Stimulated activated effector memory CD8-positive, alpha-beta T cell treated with anti-CD3 and anti-CD28 coated beads, Interleukin-12 subunit alpha, Interleukin-12 subunit beta, amount 100 ng/mL, for 72 hours (primary cell): ENCODE data around the gene HSF2.
A peak's percentile ranks its signal among the peaks of the same experiment; 100 is the strongest.

Source experiments
- ATAC-seq: fragments of 150-1000 bp; cut with Tn5 transposase; 2 replicates; pipeline ENCODE4 v1.10.0; 2021
- DNase-seq, 2 donors: peaks; one replicate each; pipeline ENCODE4 v3.0.0; 2021 to 2022; ENCODE audit warnings: low spot score in 2 of 2
- H3K27ac Mint-ChIP-seq: one replicate; pipeline ENCODE4 v1.8.0; 2022; ENCODE audit warnings: mild to moderate bottlenecking, mixed read lengths
- H3K36me3 Mint-ChIP-seq: one replicate; pipeline ENCODE4 v1.8.0; 2022; ENCODE audit warnings: mild to moderate bottlenecking, mixed read lengths
- H3K4me1 Mint-ChIP-seq: one replicate; pipeline ENCODE4 v1.8.0; 2022; ENCODE audit warnings: mixed read lengths
- H3K4me3 Mint-ChIP-seq: one replicate; pipeline ENCODE4 v1.8.0; 2022; ENCODE audit warnings: mild to moderate bottlenecking, mixed read lengths
- H3K9me3 Mint-ChIP-seq: one replicate; pipeline ENCODE4 v1.8.0; 2022; ENCODE audit warnings: mixed read lengths

The HSF2 gene

GRCh38 chr6:122399348-122400120, at the start of gene HSF2:
Gene HSF2 (plus strand): TSS chr6:122399652. CDS start chr6:122399738, 86 bp downstream.
- Mint-ChIP-seq H3K27ac (peak within 1 kb of the TSS; percentile 95), H3K4me1 (peaks cover 22% of the 10 kb centered on the region), H3K9me3 (no peaks in the 10 kb centered on the region), H3K4me3 (peak within 1 kb of the TSS; percentile 89), H3K36me3 (peaks cover 6% of the 10 kb centered on the region)
- ATAC-seq, result peak; percentile 98
- DNase-seq, result peak; percentile 70 to 92

- Mint-ChIP-seq H3K4me1 (no peaks in the 10 kb centered on the region), H3K9me3 (no peaks in the 10 kb centered on the region), H3K36me3 (no peaks in the 10 kb centered on the region), H3K27ac (no peak overlapping the region), H3K4me3 (no peak overlapping the region)
- DNase-seq, result no peak
- no peak for ATAC-seq
These were observed 46.3 kb upstream of the HSF2 start for GRCh38 chr6:122352981-122353664.

- no peak for DNase-seq
- Mint-ChIP-seq H3K4me1 (no peaks in the 10 kb centered on the region), H3K9me3 (no peaks in the 10 kb centered on the region), H3K36me3 (no peaks in the 10 kb centered on the region), H3K4me3 (no peak overlapping the region), H3K27ac (no peak overlapping the region)
- ATAC-seq, result no peak
These were observed 38.6 kb upstream of the HSF2 start for GRCh38 chr6:122360809-122361208.

GRCh38 chr6:122361314-122361979, 38.0 kb upstream of the HSF2 start:
- DNase-seq (no peak), ATAC-seq (peak; percentile 6)
- Mint-ChIP-seq H3K9me3 (no peaks in the 10 kb centered on the region), H3K27ac (no peak overlapping the region), H3K4me1 (no peaks in the 10 kb centered on the region), H3K4me3 (no peak overlapping the region), H3K36me3 (no peaks in the 10 kb centered on the region)

- Mint-ChIP-seq H3K4me3 (no peak overlapping the region), H3K4me1 (no peaks in the 10 kb centered on the region), H3K27ac (no peak overlapping the region), H3K36me3 (no peaks in the 10 kb centered on the region), H3K9me3 (no peaks in the 10 kb centered on the region)
- DNase-seq (no peak), ATAC-seq (no peak)
These were observed 35.5 kb upstream of the HSF2 start for GRCh38 chr6:122363769-122364483.

- Mint-ChIP-seq H3K27ac (no peak overlapping the region), H3K9me3 (no peaks in the 10 kb centered on the region), H3K4me1 (no peaks in the 10 kb centered on the region), H3K36me3 (no peaks in the 10 kb centered on the region), H3K4me3 (no peak overlapping the region)
- no peak for DNase-seq
- no peak for ATAC-seq
These were observed 33.6 kb upstream of the HSF2 start for GRCh38 chr6:122365775-122366403.

GRCh38 chr6:122367171-122367570, 32.3 kb upstream of the HSF2 start:
- ATAC-seq, result no peak
- Mint-ChIP-seq H3K36me3 (no peaks in the 10 kb centered on the region), H3K4me3 (no peak overlapping the region), H3K27ac (no peak overlapping the region), H3K9me3 (no peaks in the 10 kb centered on the region), H3K4me1 (no peaks in the 10 kb centered on the region)
- DNase-seq, result no peak

- DNase-seq, result no peak
- H3K9me3 Mint-ChIP-seq, result no peaks in the 10 kb centered on the region
- ATAC-seq, result no peak
- peaks cover 2% of the 10 kb centered on the region for H3K4me1 Mint-ChIP-seq
- H3K36me3 Mint-ChIP-seq, result no peaks in the 10 kb centered on the region
- no peak overlapping the region for H3K4me3 Mint-ChIP-seq
- H3K27ac Mint-ChIP-seq, result no peak overlapping the region
These were observed 29.9 kb upstream of the HSF2 start for GRCh38 chr6:122369536-122369935.

- Mint-ChIP-seq H3K4me1 (peaks cover 16% of the 10 kb centered on the region), H3K36me3 (no peaks in the 10 kb centered on the region), H3K4me3 (no peak overlapping the region), H3K9me3 (no peaks in the 10 kb centered on the region), H3K27ac (no peak overlapping the region)
- ATAC-seq (no peak), DNase-seq (no peak)
These were observed 26.8 kb upstream of the HSF2 start for GRCh38 chr6:122372647-122373046.

GRCh38 chr6:122374307-122374706, 25.1 kb upstream of the HSF2 start:
- Mint-ChIP-seq H3K4me3 (no peak overlapping the region), H3K36me3 (no peaks in the 10 kb centered on the region), H3K9me3 (no peaks in the 10 kb centered on the region), H3K4me1 (peaks cover 16% of the 10 kb centered on the region), H3K27ac (no peak overlapping the region)
- DNase-seq (no peak), ATAC-seq (peak; percentile 61)

- Mint-ChIP-seq H3K4me1 (peaks cover 16% of the 10 kb centered on the region), H3K36me3 (no peaks in the 10 kb centered on the region), H3K9me3 (no peaks in the 10 kb centered on the region), H3K27ac (no peak overlapping the region), H3K4me3 (no peak overlapping the region)
- DNase-seq (no peak), ATAC-seq (no peak)
These were observed 23.2 kb upstream of the HSF2 start for GRCh38 chr6:122376246-122376645.

- Mint-ChIP-seq H3K4me1 (peaks cover 10% of the 10 kb centered on the region), H3K36me3 (no peaks in the 10 kb centered on the region), H3K4me3 (no peak overlapping the region), H3K9me3 (no peaks in the 10 kb centered on the region), H3K27ac (no peak overlapping the region)
- peak; percentile 86 for ATAC-seq
- DNase-seq, result peak; percentile 22 to 63
These were observed 17.8 kb upstream of the HSF2 start for GRCh38 chr6:122381494-122382265.

- Mint-ChIP-seq H3K4me3 (no peak overlapping the region), H3K9me3 (no peaks in the 10 kb centered on the region)
These were observed 13.4 kb upstream of the HSF2 start for GRCh38 chr6:122385857-122386612.

GRCh38 chr6:122388945-122389344, 10.5 kb upstream of the HSF2 start:
- H3K4me3 Mint-ChIP-seq, result no peak overlapping the region
- peaks cover 2% of the 10 kb centered on the region for H3K4me1 Mint-ChIP-seq
- no peak overlapping the region for H3K27ac Mint-ChIP-seq
- ATAC-seq (no peak), DNase-seq (no peak)
- H3K9me3 Mint-ChIP-seq, result no peaks in the 10 kb centered on the region
- H3K36me3 Mint-ChIP-seq, result no peaks in the 10 kb centered on the region

More at GRCh38 chr6:122385857-122386612, 13.4 kb upstream of the HSF2 start:
- Mint-ChIP-seq H3K27ac (no peak overlapping the region), H3K4me1 (peaks cover 8% of the 10 kb centered on the region), H3K36me3 (no peaks in the 10 kb centered on the region)
- ATAC-seq (no peak), DNase-seq (no peak)
